Vagina (tissue), 2 donors: ENCODE measurements around the gene GLI1. TPM values are rescaled to one million over a fixed set of nuclear protein-coding genes. Genes with fewer than 3 reads are reported as not detected.
A peak's percentile ranks its signal among the peaks of the same experiment; 100 is the strongest.

Experiments used
- DNase-seq, 2 donors: peaks; one replicate each; pipeline ENCODE4 v3.0.0-alpha.2; 2017; ENCODE audit errors: extremely low spot score in 2 of 2
- H3K27ac ChIP-seq: fragments of 200-600 bp; sonication (generic); one replicate; pipeline ENCODE4 v1.5.1; 2019
- H3K27me3 ChIP-seq: fragments of 200-600 bp; sonication (generic); one replicate; pipeline ENCODE4 v1.5.1; 2019
- H3K36me3 ChIP-seq, 2 donors: fragments of 200-600 bp; sonication (generic); one replicate each; pipeline ENCODE4 v1.5.1; 2017 to 2019
- H3K4me1 ChIP-seq: fragments of 200-600 bp; sonication (generic); one replicate; pipeline ENCODE4 v1.5.1; 2019
- H3K4me3 ChIP-seq, 2 donors: fragments of 200-600 bp; sonication (generic); 1 replicate in 1 of 2; 2 replicates in 1 of 2; pipeline ENCODE4 v1.5.1; 2016 to 2019
- H3K9me3 ChIP-seq: fragments of 200-600 bp; sonication (generic); one replicate; pipeline ENCODE4 v1.5.1; 2019
- CTCF ChIP-seq, 3 experiments: fragments of 450-650 bp in 2 of 3; fragments of 200-600 bp in 1 of 3; sonication (generic) in 1 of 3; IDR thresholded peaks; one replicate each; pipeline ENCODE4 v1.5.1; 2017 to 2019; ENCODE audit warnings: antibody characterized with exemption in 3 of 3, mild to moderate bottlenecking in 2 of 3, moderate library complexity in 2 of 3
- POLR2A ChIP-seq, 2 donors: fragments of 450-650 bp; IDR thresholded peaks; one replicate each; pipeline ENCODE4 v1.6.1; 2017; ENCODE audit warnings: antibody characterized with exemption in 2 of 2, mild to moderate bottlenecking in 2 of 2, moderate library complexity in 2 of 2
- POLR2AphosphoS5 ChIP-seq, 2 donors: sonication (generic); formaldehyde crosslinking; IDR thresholded peaks; one replicate each; pipeline ENCODE4 v1.9.0; 2017; ENCODE audit warnings: antibody characterized with exemption in 2 of 2, mild to moderate bottlenecking in 2 of 2, low read depth in 1 of 2; ENCODE audit not compliant: insufficient read depth in 1 of 2
- intact Hi-C: fragments of 100-400 bp; cut with DNase I; formaldehyde crosslinking; loops from one replicate; pipeline ENCODE4 v1.15.1; 2023
- total RNA-seq: library from RNA; depleted of rRNA; stranded (reverse); fragments of >200 nt; gene quantifications from one replicate; pipeline ENCODE4 v1.2.3, GENCODE V29; 2016

The GLI1 gene
- total RNA-seq, 1 donor from 2014 or later: 0.25 TPM

GRCh38 chr12:57514720-57515407, 55.3 kb downstream of the GLI1 start:
- DNase-seq: no peak
- H3K36me3 ChIP-seq: peaks cover 0 to 67% of the 10 kb centered on the region in 2 donors
- H3K4me1 ChIP-seq: peaks cover 30% of the 10 kb centered on the region
- no peaks in the 10 kb centered on the region for H3K9me3 ChIP-seq
- intact Hi-C loops: no loop called here
- no peak overlapping the region for H3K27ac ChIP-seq
- H3K4me3 ChIP-seq: no peak overlapping the region
- TF ChIP-seq POLR2A (IDR thresholded peaks at IDR 0.05): no peak
- TF ChIP-seq POLR2AphosphoS5 (IDR thresholded peaks at IDR 0.05; ENCODE audit: insufficient read depth in 1 of 2, low read depth in 1 of 2): no peak
- TF ChIP-seq CTCF (IDR thresholded peaks at IDR 0.05): no peak
- no peaks in the 10 kb centered on the region for H3K27me3 ChIP-seq

- no peaks in the 10 kb centered on the region for H3K27me3 ChIP-seq
- H3K36me3 ChIP-seq: peaks cover 0 to 61% of the 10 kb centered on the region in 2 donors
- no peak overlapping the region for H3K27ac ChIP-seq
- intact Hi-C loops: no loop called here
- no peak for DNase-seq
- H3K4me1 ChIP-seq: peaks cover 30% of the 10 kb centered on the region
- no peaks in the 10 kb centered on the region for H3K9me3 ChIP-seq
- no peak overlapping the region for H3K4me3 ChIP-seq
- TF ChIP-seq CTCF (IDR thresholded peaks at IDR 0.05) (no peak), POLR2AphosphoS5 (IDR thresholded peaks at IDR 0.05; ENCODE audit: insufficient read depth in 1 of 2, low read depth in 1 of 2) (no peak), POLR2A (IDR thresholded peaks at IDR 0.05) (no peak)
Observed at GRCh38 chr12:57515408-57515933, 55.9 kb downstream of the GLI1 start.

GRCh38 chr12:57515934-57516541, 56.5 kb downstream of the GLI1 start:
- Histone ChIP-seq H3K9me3 (no peaks in the 10 kb centered on the region), H3K27ac (no peak overlapping the region), H3K36me3 (peaks cover 0 to 58% of the 10 kb centered on the region in 2 donors), H3K4me3 (no peak overlapping the region), H3K27me3 (no peaks in the 10 kb centered on the region), H3K4me1 (peaks cover 33% of the 10 kb centered on the region)
- no peak for DNase-seq
- intact Hi-C loops: no loop called here
- TF ChIP-seq POLR2A (IDR thresholded peaks at IDR 0.05) (no peak), POLR2AphosphoS5 (IDR thresholded peaks at IDR 0.05; ENCODE audit: insufficient read depth in 1 of 2, low read depth in 1 of 2) (no peak), CTCF (IDR thresholded peaks at IDR 0.05) (no peak)

DNA sequence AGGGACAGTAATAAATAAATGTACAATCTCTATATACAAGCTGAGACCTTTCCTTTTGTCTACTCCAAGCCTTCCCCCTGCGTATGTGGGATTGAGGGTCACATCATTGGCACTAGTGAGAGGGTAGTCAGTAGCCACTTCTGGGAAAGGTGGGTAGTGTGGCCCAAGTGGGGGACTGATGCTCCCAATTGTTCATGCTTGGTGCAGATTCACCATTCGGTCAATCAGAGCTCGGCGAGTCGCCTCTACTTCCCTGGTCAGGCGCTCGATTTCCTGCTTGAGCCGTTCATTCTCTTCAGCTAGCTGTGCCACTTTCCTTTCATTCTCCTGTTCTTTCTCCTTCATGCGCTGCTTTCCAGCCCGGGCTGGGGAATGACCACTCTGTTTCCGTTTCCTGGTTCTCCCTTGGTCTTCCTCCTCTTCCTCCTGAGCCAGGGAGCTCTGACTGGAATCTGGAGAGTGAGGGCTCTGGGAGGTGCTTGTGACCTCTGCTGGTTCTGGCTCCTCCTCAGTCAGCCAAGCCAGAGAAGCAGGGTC, 57.1 kb downstream of the GLI1 start:
- H3K4me3 ChIP-seq: no peak overlapping the region
- peaks cover 0 to 53% of the 10 kb centered on the region in 2 donors for H3K36me3 ChIP-seq
- peak overlapping the region; percentile 99 for H3K27ac ChIP-seq
- no peaks in the 10 kb centered on the region for H3K27me3 ChIP-seq
- intact Hi-C loops: no loop called here
- peaks cover 40% of the 10 kb centered on the region for H3K4me1 ChIP-seq
- DNase-seq: no peak
- H3K9me3 ChIP-seq: no peaks in the 10 kb centered on the region
- TF ChIP-seq POLR2AphosphoS5 (IDR thresholded peaks at IDR 0.05; ENCODE audit: insufficient read depth in 1 of 2, low read depth in 1 of 2): no peak
- no peak for TF ChIP-seq CTCF (IDR thresholded peaks at IDR 0.05)
- no peak for TF ChIP-seq POLR2A (IDR thresholded peaks at IDR 0.05)
